ENCODE measurements around the gene GSC2. TPM values are rescaled to one million over a fixed set of nuclear protein-coding genes. Genes with fewer than 3 reads are reported as not detected.

Gene GSC2
- total and polyA plus RNA-seq, 9 donors: not detected

DNA sequence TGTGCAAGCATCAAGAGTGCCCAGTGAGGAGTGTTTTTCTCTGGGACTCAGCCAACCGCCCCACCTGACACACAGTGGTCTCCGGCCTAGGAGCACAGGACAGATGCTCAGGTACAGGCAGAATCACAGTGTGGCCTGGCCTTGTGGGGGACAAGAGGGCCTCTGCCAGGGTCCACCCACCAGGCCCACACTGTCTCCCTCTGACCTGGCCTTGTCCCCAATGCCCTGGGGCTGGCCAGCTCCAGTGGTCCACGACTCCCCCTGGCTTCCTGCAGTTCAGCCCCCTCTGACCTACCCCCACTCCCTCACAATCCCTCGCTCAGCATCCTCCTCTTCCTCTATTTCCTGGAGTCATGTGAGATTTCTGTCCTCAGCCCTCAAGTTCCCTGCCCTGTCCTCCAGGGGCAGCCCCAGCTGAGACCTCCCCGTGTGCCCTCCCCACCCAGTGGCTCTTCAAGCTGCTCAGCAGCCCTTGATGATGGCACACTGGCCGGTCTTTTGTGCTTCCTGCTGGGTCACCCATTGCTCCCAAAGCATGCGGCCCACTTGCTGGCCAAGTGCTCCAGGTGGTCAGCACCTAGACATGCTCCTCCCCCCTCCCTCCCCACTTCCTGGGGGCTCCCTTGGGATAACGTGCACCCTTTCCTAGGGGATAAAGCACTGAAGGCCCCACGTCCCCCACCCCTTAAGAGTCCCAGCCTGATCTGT lies 17.2 kb downstream of the GSC2 start:
- Histone ChIP-seq H3K4me1 (ENCODE audit: insufficient read depth) (no peaks in the 10 kb centered on the region), H3K4me3 (no peak overlapping the region), H3K36me3 (no peaks in the 10 kb centered on the region), H3K9me3 (no peaks in the 10 kb centered on the region), H3K27me3 (no peaks in the 10 kb centered on the region), H3K27ac (no peak overlapping the region)
- intact Hi-C loops (cut with DNase I): no loop called here
- TF ChIP-seq EP300 (IDR thresholded peaks at IDR 0.05) (no peak), POLR2A (IDR thresholded peaks at IDR 0.05) (no peak)
- TF ChIP-seq, protein P1, sequence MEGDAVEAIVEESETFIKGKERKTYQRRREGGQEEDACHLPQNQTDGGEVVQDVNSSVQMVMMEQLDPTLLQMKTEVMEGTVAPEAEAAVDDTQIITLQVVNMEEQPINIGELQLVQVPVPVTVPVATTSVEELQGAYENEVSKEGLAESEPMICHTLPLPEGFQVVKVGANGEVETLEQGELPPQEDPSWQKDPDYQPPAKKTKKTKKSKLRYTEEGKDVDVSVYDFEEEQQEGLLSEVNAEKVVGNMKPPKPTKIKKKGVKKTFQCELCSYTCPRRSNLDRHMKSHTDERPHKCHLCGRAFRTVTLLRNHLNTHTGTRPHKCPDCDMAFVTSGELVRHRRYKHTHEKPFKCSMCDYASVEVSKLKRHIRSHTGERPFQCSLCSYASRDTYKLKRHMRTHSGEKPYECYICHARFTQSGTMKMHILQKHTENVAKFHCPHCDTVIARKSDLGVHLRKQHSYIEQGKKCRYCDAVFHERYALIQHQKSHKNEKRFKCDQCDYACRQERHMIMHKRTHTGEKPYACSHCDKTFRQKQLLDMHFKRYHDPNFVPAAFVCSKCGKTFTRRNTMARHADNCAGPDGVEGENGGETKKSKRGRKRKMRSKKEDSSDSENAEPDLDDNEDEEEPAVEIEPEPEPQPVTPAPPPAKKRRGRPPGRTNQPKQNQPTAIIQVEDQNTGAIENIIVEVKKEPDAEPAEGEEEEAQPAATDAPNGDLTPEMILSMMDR (IDR thresholded peaks at IDR 0.05): no peak
- no peak for DNase-seq
- 80 to 90% (median 86%) methylated on average over 9 of the region's 9 CpGs for WGBS, 3 donors

DNA sequence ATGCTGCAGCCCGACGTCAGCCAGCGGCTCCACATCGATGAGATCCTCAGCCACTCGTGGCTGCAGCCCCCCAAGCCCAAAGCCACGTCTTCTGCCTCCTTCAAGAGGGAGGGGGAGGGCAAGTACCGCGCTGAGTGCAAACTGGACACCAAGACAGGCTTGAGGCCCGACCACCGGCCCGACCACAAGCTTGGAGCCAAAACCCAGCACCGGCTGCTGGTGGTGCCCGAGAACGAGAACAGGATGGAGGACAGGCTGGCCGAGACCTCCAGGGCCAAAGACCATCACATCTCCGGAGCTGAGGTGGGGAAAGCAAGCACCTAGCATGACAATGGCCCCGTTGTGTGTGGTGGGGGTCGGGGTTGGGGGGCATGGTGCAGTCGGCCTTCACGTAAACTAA lies 17.9 kb downstream of the GSC2 start:
- H3K27me3 ChIP-seq: no peaks in the 10 kb centered on the region
- H3K4me3 ChIP-seq: no peak overlapping the region
- no peaks in the 10 kb centered on the region for H3K9me3 ChIP-seq
- H3K27ac ChIP-seq: no peak overlapping the region
- no peaks in the 10 kb centered on the region for H3K4me1 ChIP-seq (ENCODE audit: insufficient read depth)
- peak in 1 of 5 donors; percentile 34 for DNase-seq
- intact Hi-C loops (cut with DNase I): no loop called here
- TF ChIP-seq POLR2A (IDR thresholded peaks at IDR 0.05) (no peak), EP300 (IDR thresholded peaks at IDR 0.05) (no peak)
- TF ChIP-seq, protein P1 (IDR thresholded peaks at IDR 0.05): no peak
- 91 to 94% (median 92%) methylated on average over 16 to 20 of the region's 20 CpGs for WGBS, 3 donors
- no peaks in the 10 kb centered on the region for H3K36me3 ChIP-seq

DNA sequence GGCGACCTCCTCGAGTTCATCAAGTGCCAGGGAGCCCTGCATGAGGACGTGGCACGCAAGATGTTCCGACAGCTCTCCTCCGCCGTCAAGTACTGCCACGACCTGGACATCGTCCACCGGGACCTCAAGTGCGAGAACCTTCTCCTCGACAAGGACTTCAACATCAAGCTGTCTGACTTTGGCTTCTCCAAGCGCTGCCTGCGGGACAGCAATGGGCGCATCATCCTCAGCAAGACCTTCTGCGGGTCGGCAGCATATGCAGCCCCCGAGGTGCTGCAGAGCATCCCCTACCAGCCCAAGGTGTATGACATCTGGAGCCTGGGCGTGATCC lies 18.4 kb downstream of the GSC2 start:
- H3K27ac ChIP-seq: no peak overlapping the region
- no peak overlapping the region for H3K4me3 ChIP-seq
- H3K36me3 ChIP-seq: no peaks in the 10 kb centered on the region
- H3K4me1 ChIP-seq (ENCODE audit: insufficient read depth): no peaks in the 10 kb centered on the region
- TF ChIP-seq EP300 (IDR thresholded peaks at IDR 0.05): no peak
- TF ChIP-seq POLR2A (IDR thresholded peaks at IDR 0.05): no peak
- TF ChIP-seq, protein P1 (IDR thresholded peaks at IDR 0.05): no peak
- peak in 1 of 5 donors; percentile 30 for DNase-seq
- intact Hi-C loops (cut with DNase I): no loop called here
- WGBS, 3 donors: 94 to 97% (median 95%) methylated on average over 19 of the region's 19 CpGs
- H3K27me3 ChIP-seq: no peaks in the 10 kb centered on the region
- H3K9me3 ChIP-seq: no peaks in the 10 kb centered on the region

DNA sequence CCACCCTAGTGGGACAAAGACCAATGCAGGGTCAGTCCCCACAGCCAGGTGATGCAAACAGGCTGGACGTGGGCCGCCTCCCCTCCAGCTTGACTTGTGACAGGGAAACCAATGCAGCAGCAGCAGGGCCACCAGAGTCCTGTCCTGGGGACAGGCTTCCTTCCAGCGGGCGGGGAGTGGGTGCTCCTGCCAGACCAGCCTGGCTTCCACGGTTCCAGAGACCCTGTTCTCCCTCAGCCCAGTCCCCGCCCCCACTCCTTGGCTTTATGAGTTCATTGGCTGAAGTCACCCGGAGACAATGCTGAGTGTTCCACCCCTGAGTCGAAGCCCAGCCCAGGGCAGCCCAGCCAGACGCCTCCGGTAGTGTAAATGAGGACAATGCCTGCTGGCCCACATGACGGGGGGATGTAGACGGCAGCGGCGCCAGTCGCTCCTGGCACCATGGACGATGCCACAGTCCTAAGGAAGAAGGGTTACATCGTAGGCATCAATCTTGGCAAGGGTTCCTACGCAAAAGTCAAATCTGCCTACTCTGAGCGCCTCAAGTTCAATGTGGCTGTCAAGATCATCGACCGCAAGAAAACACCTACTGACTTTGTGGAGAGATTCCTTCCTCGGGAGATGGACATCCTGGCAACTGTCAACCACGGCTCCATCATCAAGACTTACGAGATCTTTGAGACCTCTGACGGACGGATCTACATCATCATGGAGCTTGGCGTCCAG lies 19.0 kb downstream of the GSC2 start, which contains the start of gene TSSK2:
Gene TSSK2, plus strand, starts transcription at position 350 of the 726 bp plus-strand sequence. Its CDS starts 92 bp downstream, at position 442.
- Histone ChIP-seq H3K27me3 (no peaks in the 10 kb centered on the region), H3K9me3 (no peaks in the 10 kb centered on the region), H3K36me3 (no peaks in the 10 kb centered on the region), H3K4me1 (ENCODE audit: insufficient read depth) (no peaks in the 10 kb centered on the region), H3K27ac (no peak within 1 kb of the TSS), H3K4me3 (no peak within 1 kb of the TSS)
- TF ChIP-seq POLR2A (IDR thresholded peaks at IDR 0.05) (no peak), EP300 (IDR thresholded peaks at IDR 0.05) (no peak)
- TF ChIP-seq, protein P1 (IDR thresholded peaks at IDR 0.05): no peak
- DNase-seq: peak in 1 of 5 donors; percentile 29
- WGBS, 3 donors: 84 to 88% (median 85%) methylated on average over 27 of the region's 27 CpGs
- intact Hi-C loops (cut with DNase I): no loop called here

All from ovary (tissue), 9 donors.